Ascending aorta (tissue), 2 donors: Measurements from ENCODE around the gene CTSL. TPM values are rescaled to one million over a fixed set of nuclear protein-coding genes. Genes with fewer than 3 reads are reported as not detected.
"Not testable (repeated sequence)": the region's sequence is repeated elsewhere in the genome, so short reads cannot be mapped to it uniquely, and the experiment has no call there.

Experiments used
- DNase-seq, 2 donors: peaks; one replicate each; pipeline ENCODE4 v3.0.0-alpha.2; 2019; ENCODE audit warnings: low spot score in 2 of 2
- H3K27ac ChIP-seq, 2 donors: fragments of 200-600 bp; sonication (generic); one replicate each; pipeline ENCODE4 v1.5.1; 2016 to 2017; ENCODE audit warnings: mild to moderate bottlenecking in 1 of 2
- H3K27me3 ChIP-seq: fragments of 200-600 bp; sonication (generic); one replicate; pipeline ENCODE4 v1.5.1; 2017
- H3K36me3 ChIP-seq, 2 donors: fragments of 200-600 bp; sonication (generic); one replicate each; pipeline ENCODE4 v1.5.1; 2016
- H3K4me1 ChIP-seq, 2 donors: fragments of 200-600 bp; sonication (generic); one replicate each; pipeline ENCODE4 v1.5.1; 2016 to 2017; ENCODE audit warnings: mild to moderate bottlenecking in 1 of 2
- H3K4me3 ChIP-seq, 2 donors: fragments of 200-600 bp; sonication (generic); one replicate each; pipeline ENCODE4 v1.5.1; 2016 to 2017; ENCODE audit warnings: mild to moderate bottlenecking in 1 of 2
- H3K9me3 ChIP-seq, 2 donors: fragments of 200-600 bp; sonication (generic); one replicate each; pipeline ENCODE4 v1.5.1; 2016
- CTCF ChIP-seq, 3 experiments: fragments of 200-600 bp in 2 of 3; fragments of 450-650 bp in 1 of 3; sonication (generic) in 2 of 3; IDR thresholded peaks; one replicate each; pipeline ENCODE4 v1.5.1; 2016 to 2019; ENCODE audit warnings: antibody characterized with exemption in 3 of 3, mild to moderate bottlenecking in 1 of 3, moderate library complexity in 1 of 3
- intact Hi-C: fragments of 100-400 bp; cut with DNase I; formaldehyde crosslinking; loops from one replicate; pipeline ENCODE4 v1.15.1; 2023
- total RNA-seq: library from RNA; depleted of rRNA; stranded (reverse); fragments of >200 nt; gene quantifications from one replicate; pipeline ENCODE4 v1.1.0, GENCODE V29; 2016

Gene CTSL
- total RNA-seq, 1 donor from 2014 or later, result 97.8 TPM

GRCh38 chr9:87741891-87742290 is 16.0 kb downstream of the CTSL start:
- no peak for DNase-seq
- intact Hi-C loops, result no loop called here
- Histone ChIP-seq H3K27me3 (no peaks in the 10 kb centered on the region), H3K9me3 (peaks cover 0 to 6% of the 10 kb centered on the region in 2 donors), H3K4me1 (no peaks in the 10 kb centered on the region), H3K4me3 (no peak overlapping the region), H3K27ac (no peak overlapping the region), H3K36me3 (no peaks in the 10 kb centered on the region)
- TF ChIP-seq CTCF (IDR thresholded peaks at IDR 0.05), result no peak

- Histone ChIP-seq H3K4me1 (no peaks in the 10 kb centered on the region), H3K27ac (no peak overlapping the region), H3K9me3 (peaks cover 0 to 6% of the 10 kb centered on the region in 2 donors), H3K4me3 (no peak overlapping the region), H3K27me3 (no peaks in the 10 kb centered on the region), H3K36me3 (no peaks in the 10 kb centered on the region)
- no peak for DNase-seq
- intact Hi-C loops, result no loop called here
- TF ChIP-seq CTCF (IDR thresholded peaks at IDR 0.05), result no peak
Observed at GRCh38 chr9:87742813-87743428, 17.0 kb downstream of the CTSL start.

GRCh38 chr9:87744247-87744646 is 18.3 kb downstream of the CTSL start:
- H3K27ac ChIP-seq, intact Hi-C loops, H3K27me3 ChIP-seq, DNase-seq, H3K36me3 ChIP-seq, H3K4me3 ChIP-seq, H3K9me3 ChIP-seq, H3K4me1 ChIP-seq: not testable (repeated sequence)

- H3K4me3 ChIP-seq, result no peak overlapping the region
- H3K27me3 ChIP-seq, result no peaks in the 10 kb centered on the region
- H3K36me3 ChIP-seq, result no peaks in the 10 kb centered on the region
- H3K4me1 ChIP-seq, result no peaks in the 10 kb centered on the region
- peaks cover 0 to 6% of the 10 kb centered on the region in 2 donors for H3K9me3 ChIP-seq
- DNase-seq, result no peak
- intact Hi-C loops, result no loop called here
- TF ChIP-seq CTCF (IDR thresholded peaks at IDR 0.05), result no peak
- no peak overlapping the region for H3K27ac ChIP-seq
Observed at GRCh38 chr9:87746186-87746585, 20.3 kb downstream of the CTSL start.

DNA sequence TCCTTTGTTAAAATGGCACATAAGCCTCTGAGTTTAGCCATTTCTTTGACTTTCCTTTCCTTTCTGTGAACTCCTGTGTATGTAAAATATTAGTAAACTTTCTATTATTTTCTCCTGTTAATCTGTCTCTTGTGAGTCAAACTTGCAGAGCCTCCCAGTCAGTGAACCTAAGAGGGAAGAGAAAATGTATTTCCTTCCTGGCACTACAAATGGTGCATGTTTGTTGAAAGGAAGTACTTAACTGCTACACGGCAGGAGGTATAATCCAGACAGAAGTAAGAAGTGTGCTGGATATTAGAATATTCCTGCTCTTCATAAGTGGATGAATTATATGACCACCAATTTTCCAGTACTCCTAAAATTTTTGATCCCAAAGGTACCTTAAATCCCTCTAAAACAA is 23.0 kb downstream of the CTSL start:
- DNase-seq, result no peak
- intact Hi-C loops, result no loop called here
- Histone ChIP-seq H3K4me1 (no peaks in the 10 kb centered on the region), H3K4me3 (no peak overlapping the region), H3K36me3 (no peaks in the 10 kb centered on the region), H3K27ac (no peak overlapping the region), H3K27me3 (no peaks in the 10 kb centered on the region), H3K9me3 (peaks cover 0 to 3% of the 10 kb centered on the region in 2 donors)
- no peak for TF ChIP-seq CTCF (IDR thresholded peaks at IDR 0.05)

DNA sequence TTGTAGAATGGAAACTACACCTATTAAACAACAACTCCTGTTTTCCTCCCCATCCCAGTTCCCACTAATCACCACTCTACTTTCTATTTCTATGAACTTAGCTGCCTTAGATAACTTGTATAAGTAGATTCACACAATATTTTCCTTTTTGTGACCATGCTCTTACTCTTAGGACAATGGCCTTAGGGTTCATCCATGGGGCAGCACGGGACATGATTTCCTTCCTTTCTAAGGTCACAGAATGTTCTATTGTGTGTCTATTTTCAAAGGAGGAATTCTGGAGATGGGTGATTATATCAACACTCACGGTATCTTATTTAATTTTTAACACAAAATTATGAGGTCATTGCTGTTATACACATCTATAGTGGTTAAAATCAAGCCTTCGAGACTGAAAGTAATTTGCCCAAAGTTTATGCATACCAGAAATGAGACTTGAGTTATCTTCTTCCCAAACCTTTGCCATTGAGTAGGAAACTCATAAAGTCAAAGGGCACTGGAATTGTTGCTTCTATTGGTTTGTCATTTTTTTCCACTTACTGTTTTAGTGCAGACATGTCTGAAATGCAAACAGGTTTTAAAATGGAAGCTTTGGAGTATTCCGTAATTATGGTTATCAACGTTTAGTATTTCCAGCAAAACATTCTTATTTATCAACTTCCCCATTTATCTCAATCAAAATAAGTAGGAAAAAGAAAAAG is 23.6 kb downstream of the CTSL start:
- Histone ChIP-seq H3K4me1 (no peaks in the 10 kb centered on the region), H3K27ac (no peak overlapping the region), H3K36me3 (no peaks in the 10 kb centered on the region), H3K27me3 (no peaks in the 10 kb centered on the region), H3K9me3 (peaks cover 0 to 3% of the 10 kb centered on the region in 2 donors), H3K4me3 (no peak overlapping the region)
- no peak for DNase-seq
- intact Hi-C loops, result no loop called here
- no peak for TF ChIP-seq CTCF (IDR thresholded peaks at IDR 0.05)
